Thyroid gland (tissue), 4 donors: Measurements from ENCODE around the gene PKN1. TPM values are rescaled to one million over a fixed set of nuclear protein-coding genes. Genes with fewer than 3 reads are reported as not detected.

Experiments used
- DNase-seq, 2 donors: peaks; one replicate each; pipeline ENCODE4 v3.0.0-alpha.2; 2019
- H3K27ac ChIP-seq, 3 donors: fragments of 200-600 bp; sonication (generic); 1 replicate in 2 of 3; 2 replicates in 1 of 3; pipeline ENCODE4 v1.5.1; 2016 to 2019; ENCODE audit warnings: mild to moderate bottlenecking in 1 of 3, moderate library complexity in 1 of 3
- H3K27me3 ChIP-seq: fragments of 200-600 bp; sonication (generic); one replicate; pipeline ENCODE4 v1.5.1; 2019
- H3K36me3 ChIP-seq, 2 donors: fragments of 200-600 bp; sonication (generic); one replicate each; pipeline ENCODE4 v1.5.1; 2016 to 2019
- H3K4me1 ChIP-seq, 2 donors: fragments of 200-600 bp; sonication (generic); one replicate each; pipeline ENCODE4 v1.5.1; 2017 to 2019
- H3K4me3 ChIP-seq, 3 donors: fragments of 200-600 bp; sonication (generic); replicated peaks in 1 of 3; 1 replicate in 2 of 3; 2 replicates in 1 of 3; pipeline ENCODE4 v1.5.1; 2016; ENCODE audit warnings: mild to moderate bottlenecking in 1 of 3
- H3K9me3 ChIP-seq: fragments of 200-600 bp; sonication (generic); one replicate; pipeline ENCODE4 v1.5.1; 2017
- POLR2A ChIP-seq, 2 donors: fragments of 450-650 bp; IDR thresholded peaks; one replicate each; pipeline ENCODE4 v1.6.1; 2017; ENCODE audit warnings: antibody characterized with exemption in 2 of 2, mild to moderate bottlenecking in 2 of 2, moderate library complexity in 1 of 2
- WGBS, 2 donors: methylation state at CpG; one replicate each; pipeline ENCODE4 v1.1.5; 2017; 5-methylcytosine and 5-hydroxymethylcytosine counted together
- intact Hi-C: fragments of 100-400 bp; cut with DNase I; formaldehyde crosslinking; loops from one replicate; pipeline ENCODE4 v1.15.1; 2023
- total RNA-seq, 4 donors: library from RNA; depleted of rRNA; stranded (reverse); fragments of >200 nt; gene quantifications; one replicate each; pipeline ENCODE4 v1.2.3, GENCODE V29; 2016
- TF ChIP-seq, protein P1 (sequence below), 6 experiments: fragments of 200-600 bp in 3 of 6; fragments of 450-650 bp in 3 of 6; sonication (generic) in 3 of 6; IDR thresholded peaks; one replicate each; pipeline ENCODE4 v1.5.1; 2016 to 2019; ENCODE audit warnings: antibody characterized with exemption in 6 of 6, mild to moderate bottlenecking in 2 of 6, inconsistent platforms in 1 of 6, moderate library complexity in 1 of 6

The PKN1 gene
- total RNA-seq, 4 donors from 2014 or later: 66.5 to 79.8 (median 74.2) TPM

DNA sequence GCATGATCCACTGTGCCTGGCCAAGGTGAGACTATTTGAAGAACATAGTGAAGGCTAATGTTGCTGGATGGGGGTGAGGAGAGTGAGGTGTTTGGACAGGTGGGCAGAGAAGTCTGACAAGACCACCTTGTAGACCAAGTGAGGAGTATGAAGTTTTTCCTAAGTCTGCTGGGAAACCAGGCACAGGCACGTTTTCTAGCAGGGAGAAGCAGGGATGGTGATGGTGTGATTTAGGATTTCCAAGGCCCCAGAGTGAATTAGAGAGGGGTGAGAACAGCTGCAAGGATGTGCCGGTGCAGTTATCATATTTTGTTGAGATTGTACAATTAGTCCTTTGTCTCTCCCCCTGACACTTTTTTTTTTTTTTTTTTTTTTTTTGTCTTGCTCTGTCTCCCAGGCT, 5.6 kb upstream of the PKN1 start:
- DNase-seq: no peak
- Histone ChIP-seq H3K27me3 (no peaks in the 10 kb centered on the region), H3K36me3 (no peaks in the 10 kb centered on the region), H3K4me3 (no peak overlapping the region), H3K4me1 (peaks cover 0 to 5% of the 10 kb centered on the region in 2 donors), H3K27ac (no peak overlapping the region), H3K9me3 (no peaks in the 10 kb centered on the region)
- 76 to 83% methylated on average over 2 of the region's 2 CpGs for WGBS, 2 donors
- intact Hi-C loops: no loop called here
- TF ChIP-seq POLR2A (IDR thresholded peaks at IDR 0.05): no peak
- TF ChIP-seq, protein P1, sequence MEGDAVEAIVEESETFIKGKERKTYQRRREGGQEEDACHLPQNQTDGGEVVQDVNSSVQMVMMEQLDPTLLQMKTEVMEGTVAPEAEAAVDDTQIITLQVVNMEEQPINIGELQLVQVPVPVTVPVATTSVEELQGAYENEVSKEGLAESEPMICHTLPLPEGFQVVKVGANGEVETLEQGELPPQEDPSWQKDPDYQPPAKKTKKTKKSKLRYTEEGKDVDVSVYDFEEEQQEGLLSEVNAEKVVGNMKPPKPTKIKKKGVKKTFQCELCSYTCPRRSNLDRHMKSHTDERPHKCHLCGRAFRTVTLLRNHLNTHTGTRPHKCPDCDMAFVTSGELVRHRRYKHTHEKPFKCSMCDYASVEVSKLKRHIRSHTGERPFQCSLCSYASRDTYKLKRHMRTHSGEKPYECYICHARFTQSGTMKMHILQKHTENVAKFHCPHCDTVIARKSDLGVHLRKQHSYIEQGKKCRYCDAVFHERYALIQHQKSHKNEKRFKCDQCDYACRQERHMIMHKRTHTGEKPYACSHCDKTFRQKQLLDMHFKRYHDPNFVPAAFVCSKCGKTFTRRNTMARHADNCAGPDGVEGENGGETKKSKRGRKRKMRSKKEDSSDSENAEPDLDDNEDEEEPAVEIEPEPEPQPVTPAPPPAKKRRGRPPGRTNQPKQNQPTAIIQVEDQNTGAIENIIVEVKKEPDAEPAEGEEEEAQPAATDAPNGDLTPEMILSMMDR (IDR thresholded peaks at IDR 0.05): no peak

DNA sequence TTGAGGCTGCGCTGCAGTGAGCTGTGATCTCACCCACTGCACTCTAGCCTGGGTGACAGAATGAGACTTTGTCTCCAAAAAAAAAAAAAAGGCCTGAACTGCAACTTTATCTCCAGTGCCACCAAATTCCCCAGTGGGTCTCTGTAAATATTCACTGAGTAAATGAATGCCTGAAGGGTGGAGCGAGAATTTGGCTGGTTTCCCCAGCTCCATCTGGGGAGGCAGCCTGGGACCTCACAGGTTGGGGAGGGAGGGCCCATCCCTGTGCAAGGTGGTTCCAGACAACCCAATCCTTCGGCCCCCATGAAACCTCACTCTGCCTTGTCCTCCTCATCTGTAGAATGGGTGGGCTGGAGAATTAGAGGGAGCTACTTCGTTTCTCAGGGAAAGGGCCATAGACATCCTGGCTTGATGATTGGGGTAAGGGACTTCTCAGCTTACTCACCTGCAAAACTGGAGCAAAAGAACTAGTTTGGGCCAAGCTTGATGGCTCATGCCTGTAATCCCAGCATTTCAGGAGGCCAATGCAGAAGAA, 4.2 kb upstream of the PKN1 start:
- WGBS, 2 donors: 82 to 86% methylated on average over 4 of the region's 4 CpGs
- Histone ChIP-seq H3K27me3 (no peaks in the 10 kb centered on the region), H3K4me3 (no peak overlapping the region), H3K4me1 (peaks cover 1 to 6% of the 10 kb centered on the region in 2 donors), H3K27ac (no peak overlapping the region), H3K9me3 (no peaks in the 10 kb centered on the region), H3K36me3 (no peaks in the 10 kb centered on the region)
- intact Hi-C loops: no loop called here
- no peak for DNase-seq
- no peak for TF ChIP-seq POLR2A (IDR thresholded peaks at IDR 0.05)
- TF ChIP-seq, protein P1 (IDR thresholded peaks at IDR 0.05): no peak

DNA sequence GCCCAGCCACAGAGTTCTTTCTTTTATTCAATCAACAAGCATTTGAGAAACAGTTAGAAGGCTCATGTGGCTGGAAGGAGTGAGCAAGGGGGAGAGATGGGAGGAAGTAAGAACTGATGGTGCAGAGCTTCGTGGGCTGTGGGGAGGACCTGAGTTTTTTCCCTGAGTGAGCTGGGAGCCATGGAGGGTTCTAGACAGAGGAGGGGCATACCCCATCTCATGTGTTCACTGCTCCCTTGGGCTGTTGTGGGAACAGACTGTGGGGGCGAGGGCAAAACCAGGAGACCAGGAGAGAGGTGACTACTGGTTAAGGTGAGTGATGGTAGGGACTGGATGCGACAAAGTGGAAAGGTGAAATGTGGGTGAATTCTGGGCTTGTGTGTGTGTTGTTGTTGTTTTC, 2.4 kb upstream of the PKN1 start:
- Histone ChIP-seq H3K4me3 (no peak overlapping the region), H3K9me3 (no peaks in the 10 kb centered on the region), H3K27me3 (no peaks in the 10 kb centered on the region), H3K36me3 (no peaks in the 10 kb centered on the region), H3K27ac (no peak overlapping the region), H3K4me1 (peaks cover 8 to 17% of the 10 kb centered on the region in 2 donors)
- intact Hi-C loops: no loop called here
- WGBS, 2 donors: 74 to 90% methylated on average over 3 of the region's 3 CpGs
- no peak for DNase-seq
- TF ChIP-seq, protein P1 (IDR thresholded peaks at IDR 0.05): no peak
- no peak for TF ChIP-seq POLR2A (IDR thresholded peaks at IDR 0.05)

DNA sequence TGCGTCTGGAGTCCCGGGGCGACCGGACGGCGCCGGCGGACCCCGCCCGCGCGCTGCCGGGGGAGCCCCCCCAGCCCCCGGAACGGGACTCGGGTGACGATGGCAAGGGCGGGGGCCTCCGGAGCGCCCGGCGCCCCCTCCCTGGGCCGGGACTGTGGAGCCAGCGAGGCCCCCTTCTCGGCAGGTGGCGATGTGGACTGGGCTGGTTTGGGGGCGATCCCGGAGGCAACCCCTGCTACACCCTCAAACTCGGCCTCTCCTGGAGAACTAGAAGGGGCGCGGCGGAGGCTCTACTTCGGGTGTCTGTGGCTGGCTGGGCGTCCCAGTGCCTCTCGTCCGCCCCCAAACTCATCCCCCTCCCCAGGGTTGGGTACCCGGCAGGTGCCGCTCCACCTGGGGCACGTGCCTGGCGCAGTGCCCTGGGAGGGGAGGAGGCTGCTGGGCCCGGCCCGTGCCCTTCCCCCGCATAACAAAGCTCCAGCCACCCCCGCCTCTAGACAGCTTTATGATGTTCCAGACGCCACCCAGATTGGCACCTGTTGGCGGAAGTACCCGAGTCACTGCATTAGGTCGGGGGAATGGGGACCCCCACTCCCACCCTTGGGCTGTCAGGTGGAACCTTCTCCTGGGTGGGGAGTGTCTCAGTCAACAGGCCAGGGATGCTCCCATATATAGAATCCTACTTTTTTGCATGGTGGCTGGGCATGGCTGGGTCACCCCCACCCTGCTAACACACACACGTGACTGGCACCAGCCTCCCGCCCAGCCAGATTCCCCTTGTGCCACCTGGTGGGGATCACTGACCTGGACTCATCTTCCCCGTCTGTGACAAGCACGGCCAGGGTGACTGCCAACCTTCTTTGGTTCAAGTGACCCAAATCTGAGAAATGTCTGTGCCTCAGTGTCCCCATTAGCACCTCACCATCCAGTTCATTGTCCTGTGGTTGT, 722 bp downstream of the PKN1 start:
- peak overlapping the region; percentile 31 to 79 (median 63) for H3K4me3 ChIP-seq
- peaks cover 8 to 17% of the 10 kb centered on the region in 2 donors for H3K4me1 ChIP-seq
- no peaks in the 10 kb centered on the region for H3K36me3 ChIP-seq
- no peaks in the 10 kb centered on the region for H3K9me3 ChIP-seq
- no peaks in the 10 kb centered on the region for H3K27me3 ChIP-seq
- TF ChIP-seq POLR2A (IDR thresholded peaks at IDR 0.05): no peak
- TF ChIP-seq, protein P1 (IDR thresholded peaks at IDR 0.05): peak in 1 of 6 experiments; percentile 8
- WGBS, 2 donors: 6 to 46% methylated on average over 4 to 17 of the region's 52 CpGs
- intact Hi-C loops: no loop called here
- peak; percentile 58 to 65 for DNase-seq
- peak overlapping the region; percentile 52 to 72 (median 67) for H3K27ac ChIP-seq
